SK-N-SH treated with all-trans-retinoic acid at 6 μM for 48 hours (cell line): Measurements from ENCODE around the gene WDR90.

Experiments
- ATAC-seq: fragments of 200-7000 bp; cut with Tn5 transposase; 3 replicates; pipeline ENCODE4 v1.9.1; 2020; ENCODE audit warnings: mild to moderate bottlenecking, moderate library complexity
- CREB5 ChIP-seq: fragments of 250-450 bp; sonication (Bioruptor Pico); IDR thresholded peaks from 2 replicates; pipeline ENCODE4 v1.5.1; 2020; ENCODE audit warnings: low read depth, mild to moderate bottlenecking, moderate library complexity
- CSDC2 ChIP-seq: fragments of 250-450 bp; sonication (Bioruptor Pico); IDR thresholded peaks from 2 replicates; pipeline ENCODE4 v1.5.0; 2020; ENCODE audit warnings: mild to moderate bottlenecking, moderate library complexity
- CSRNP3 ChIP-seq: fragments of 250-450 bp; sonication (Bioruptor Pico); IDR thresholded peaks from 2 replicates; pipeline ENCODE4 v1.5.1; 2021; ENCODE audit warnings: mild to moderate bottlenecking, moderate library complexity
- ESRRG ChIP-seq: fragments of 250-450 bp; sonication (Bioruptor Pico); IDR thresholded peaks from 2 replicates; pipeline ENCODE4 v1.6.1; 2021; ENCODE audit warnings: mild to moderate bottlenecking
- GLIS3 ChIP-seq: fragments of 250-450 bp; sonication (Bioruptor Pico); IDR thresholded peaks from 2 replicates; pipeline ENCODE4 v1.5.0; 2020; ENCODE audit warnings: mild to moderate bottlenecking, moderate library complexity
- ISL1 ChIP-seq: fragments of 250-450 bp; sonication (Bioruptor Pico); IDR thresholded peaks from 2 replicates; pipeline ENCODE4 v2.1.2; 2022; ENCODE audit warnings: mild to moderate bottlenecking, moderate library complexity
- OSR1 ChIP-seq: fragments of 250-450 bp; sonication (Bioruptor Pico); IDR thresholded peaks from 2 replicates; pipeline ENCODE4 v1.8.0; 2022; ENCODE audit warnings: moderate library complexity, mild to moderate bottlenecking, inconsistent platforms
- POU6F1 ChIP-seq: fragments of 250-450 bp; sonication (Bioruptor Pico); IDR thresholded peaks from 2 replicates; pipeline ENCODE4 v1.8.0; 2021; ENCODE audit warnings: low read depth, mild to moderate bottlenecking, moderate library complexity, borderline replicate concordance
- PPARA ChIP-seq: fragments of 250-450 bp; sonication (Bioruptor Pico); IDR thresholded peaks from 2 replicates; pipeline ENCODE4 v1.5.0; 2020; ENCODE audit warnings: mild to moderate bottlenecking, borderline replicate concordance
- RARB ChIP-seq: fragments of 250-450 bp; sonication (Bioruptor Pico); IDR thresholded peaks from 2 replicates; pipeline ENCODE4 v1.8.0; 2021; ENCODE audit warnings: mild to moderate bottlenecking, moderate library complexity
- SNAI2 ChIP-seq: fragments of 250-450 bp; sonication (Bioruptor Pico); IDR thresholded peaks from 2 replicates; pipeline ENCODE4 v1.5.0; 2020; ENCODE audit warnings: mild to moderate bottlenecking, moderate library complexity
- TCF4 ChIP-seq: fragments of 250-450 bp; sonication (Bioruptor Pico); IDR thresholded peaks from 2 replicates; pipeline ENCODE4 v1.8.0; 2021; ENCODE audit warnings: mild to moderate bottlenecking, moderate library complexity, borderline replicate concordance
- TSHZ2 ChIP-seq: fragments of 250-450 bp; sonication (Bioruptor Pico); IDR thresholded peaks from 2 replicates; pipeline ENCODE4 v1.5.0; 2020; ENCODE audit warnings: mild to moderate bottlenecking, moderate library complexity
- ZC3H10 ChIP-seq: fragments of 250-450 bp; sonication (Bioruptor Pico); IDR thresholded peaks from 2 replicates; pipeline ENCODE4 v1.5.1; 2021; ENCODE audit warnings: mild to moderate bottlenecking, moderate library complexity
- ZFP3 ChIP-seq: fragments of 250-450 bp; sonication (Bioruptor Pico); IDR thresholded peaks from 2 replicates; pipeline ENCODE4 v1.5.0; 2020; ENCODE audit warnings: mild to moderate bottlenecking, moderate library complexity
- ZNF565 ChIP-seq: fragments of 450-650 bp; formaldehyde crosslinking; conservative IDR thresholded peaks from 2 replicates; pipeline ENCODE4 v1.5.0; 2020; ENCODE audit warnings: low read depth, mild to moderate bottlenecking, moderate library complexity
- ZNF70 ChIP-seq: fragments of 450-650 bp; formaldehyde crosslinking; IDR thresholded peaks from 2 replicates; pipeline ENCODE4 v1.5.0; 2020; ENCODE audit warnings: mild to moderate bottlenecking, moderate library complexity
- ZNF8 ChIP-seq: fragments of 450-650 bp; formaldehyde crosslinking; IDR thresholded peaks from 2 replicates; pipeline ENCODE4 v1.5.0; 2020; ENCODE audit warnings: mild to moderate bottlenecking, moderate library complexity

The WDR90 gene

GRCh38 chr16:640614-641013 is 8.6 kb upstream of the WDR90 start:
- TF ChIP-seq TSHZ2 (CRISPR knock-in tag), result no peak
- no peak for TF ChIP-seq ZNF565
- no peak for TF ChIP-seq ISL1 (CRISPR knock-in tag)
- no peak for ATAC-seq

- no peak for TF ChIP-seq PPARA (CRISPR knock-in tag)
- ATAC-seq, result peak; percentile 70
These were observed 7.6 kb upstream of the WDR90 start, which contains the start of gene MCRIP2 for GRCh38 chr16:641326-642188. Gene MCRIP2, plus strand, starts transcription at chr16:641828. Its CDS starts 164 bp downstream, at chr16:641992.

GRCh38 chr16:642189-643049 is 6.7 kb upstream of the WDR90 start:
- peak; percentile 9; the same call in 2 of the 3 replicates for ATAC-seq

GRCh38 chr16:643050-643368 is 6.2 kb upstream of the WDR90 start:
- no peak for ATAC-seq
- TF ChIP-seq GLIS3 (CRISPR knock-in tag), result no peak
- no peak for TF ChIP-seq ZNF70
- no peak for TF ChIP-seq POU6F1 (CRISPR knock-in tag)
- TF ChIP-seq ISL1 (CRISPR knock-in tag), result no peak
- no peak for TF ChIP-seq SNAI2 (CRISPR knock-in tag)
- no peak for TF ChIP-seq OSR1 (CRISPR knock-in tag)
- no peak for TF ChIP-seq PPARA (CRISPR knock-in tag)
- TF ChIP-seq ZFP3 (CRISPR knock-in tag), result no peak
- no peak for TF ChIP-seq ZNF8 (CRISPR knock-in tag)
- no peak for TF ChIP-seq TSHZ2 (CRISPR knock-in tag)
- TF ChIP-seq ZNF565, result no peak
- no peak for TF ChIP-seq CSDC2 (CRISPR knock-in tag)
- TF ChIP-seq ZC3H10 (CRISPR knock-in tag), result no peak
- TF ChIP-seq ESRRG, result no peak
- TF ChIP-seq TCF4 (CRISPR knock-in tag), result no peak
- no peak for TF ChIP-seq RARB (CRISPR knock-in tag)
- TF ChIP-seq CREB5 (CRISPR knock-in tag), result no peak

More at GRCh38 chr16:642189-643049, 6.7 kb upstream of the WDR90 start:
- peak; percentile 38; the same call in 1 of the 2 replicates for TF ChIP-seq CSRNP3
- no peak for TF ChIP-seq CREB5 (CRISPR knock-in tag)
